GM21825 (cell line): ENCODE results near the gene SPRY4.
"Not testable (repeated sequence)": the region's sequence is repeated elsewhere in the genome, so short reads cannot be mapped to it uniquely, and the experiment has no call there.

Experiments
- ATAC-seq: cut with Tn5 transposase; IDR thresholded peaks from one replicate; pipeline ENCODE4 v1.9.1; 2021; ENCODE audit warnings: mild to moderate bottlenecking, moderate library complexity; ENCODE audit not compliant: unreplicated experiment

SPRY4 gene

GRCh38 chr5:142264084-142264483 lies 60.7 kb downstream of the SPRY4 start:
- not testable (repeated sequence) for ATAC-seq

GRCh38 chr5:142263346-142263745 lies 61.5 kb downstream of the SPRY4 start:
- no peak for ATAC-seq

GRCh38 chr5:142262683-142263082 lies 62.1 kb downstream of the SPRY4 start:
- no peak for ATAC-seq
